Epidermal melanocyte (primary cell): ENCODE data around the gene PM20D2.
"Not testable (repeated sequence)": the region's sequence is repeated elsewhere in the genome, so short reads cannot be mapped to it uniquely, and the experiment has no call there.

Experiments used
- DNase-seq: peaks from one replicate; pipeline ENCODE4 v3.0.0; 2011; ENCODE audit warnings: low spot score; ENCODE audit not compliant: insufficient read length

The PM20D2 gene, protein sequence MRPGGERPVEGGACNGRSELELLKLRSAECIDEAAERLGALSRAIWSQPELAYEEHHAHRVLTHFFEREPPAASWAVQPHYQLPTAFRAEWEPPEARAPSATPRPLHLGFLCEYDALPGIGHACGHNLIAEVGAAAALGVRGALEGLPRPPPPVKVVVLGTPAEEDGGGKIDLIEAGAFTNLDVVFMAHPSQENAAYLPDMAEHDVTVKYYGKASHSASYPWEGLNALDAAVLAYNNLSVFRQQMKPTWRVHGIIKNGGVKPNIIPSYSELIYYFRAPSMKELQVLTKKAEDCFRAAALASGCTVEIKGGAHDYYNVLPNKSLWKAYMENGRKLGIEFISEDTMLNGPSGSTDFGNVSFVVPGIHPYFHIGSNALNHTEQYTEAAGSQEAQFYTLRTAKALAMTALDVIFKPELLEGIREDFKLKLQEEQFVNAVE

DNA sequence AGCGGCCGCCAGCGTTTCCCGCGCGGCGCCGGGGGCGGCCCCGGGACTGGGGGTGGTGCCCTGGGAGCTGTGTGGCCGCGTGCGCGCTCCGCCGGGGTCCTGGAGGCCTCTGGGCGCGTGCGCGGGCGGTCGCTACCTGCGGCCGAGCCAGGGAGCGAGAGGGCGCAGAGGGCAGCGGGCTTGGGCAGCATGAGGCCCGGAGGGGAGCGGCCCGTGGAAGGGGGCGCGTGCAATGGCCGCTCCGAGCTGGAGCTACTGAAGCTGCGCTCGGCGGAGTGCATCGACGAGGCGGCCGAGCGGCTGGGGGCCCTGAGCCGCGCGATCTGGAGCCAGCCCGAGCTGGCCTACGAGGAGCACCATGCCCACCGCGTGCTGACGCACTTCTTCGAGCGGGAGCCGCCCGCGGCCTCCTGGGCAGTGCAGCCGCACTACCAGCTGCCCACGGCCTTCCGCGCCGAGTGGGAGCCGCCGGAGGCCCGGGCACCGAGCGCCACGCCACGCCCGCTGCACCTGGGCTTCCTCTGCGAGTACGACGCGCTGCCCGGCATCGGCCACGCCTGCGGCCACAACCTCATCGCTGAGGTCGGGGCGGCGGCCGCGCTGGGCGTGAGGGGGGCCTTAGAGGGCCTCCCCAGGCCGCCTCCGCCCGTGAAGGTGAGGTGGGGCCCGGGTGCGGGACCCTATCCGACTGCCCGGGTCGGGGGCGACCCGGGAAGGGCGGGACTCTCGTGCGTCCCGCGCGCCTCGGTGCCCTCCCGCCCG lies at the start of gene PM20D2:
Gene PM20D2 (plus strand): TSS at position 100 of the 762 bp plus-strand sequence. CDS start 90 bp downstream, at position 190.
- peak; percentile 43 for DNase-seq

DNA sequence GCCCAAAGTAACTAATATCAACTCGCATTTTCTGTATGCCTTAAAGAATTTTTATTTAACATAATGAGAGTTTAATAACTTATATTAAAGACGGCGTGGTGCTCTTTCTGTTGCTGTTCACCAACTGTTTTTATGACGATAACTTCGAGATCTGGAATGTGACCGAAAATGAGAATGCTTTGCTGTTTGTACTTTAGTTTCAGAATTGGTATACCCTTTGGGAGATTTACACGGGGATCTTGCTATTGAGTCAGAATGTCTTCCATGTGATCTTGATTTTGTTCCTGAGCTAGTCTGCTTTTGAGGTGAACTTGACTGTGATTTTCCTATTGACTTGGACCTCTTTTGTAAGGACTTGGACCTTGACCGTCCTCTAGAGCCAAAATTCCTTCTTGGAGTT lies 47.4 kb upstream of the PM20D2 start:
- DNase-seq, result no peak

DNA sequence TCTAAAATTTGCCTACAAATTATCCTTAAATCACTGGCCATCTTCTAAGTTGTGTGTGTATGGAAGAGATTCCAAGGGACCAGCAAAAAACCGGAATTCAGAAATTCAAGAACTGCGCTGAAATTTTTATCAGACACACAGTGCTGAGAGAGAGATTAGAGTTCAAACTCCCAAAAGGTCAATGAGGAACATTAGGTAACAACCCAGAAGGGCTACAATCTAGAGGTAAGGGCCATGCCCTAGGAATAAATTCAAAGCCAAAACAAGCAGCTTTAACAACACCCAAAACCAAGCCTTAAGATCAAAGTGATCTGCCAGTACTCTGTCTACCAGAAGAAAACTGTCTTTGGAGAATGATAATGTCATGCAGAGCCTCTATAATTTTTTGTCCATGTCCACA lies 45.7 kb upstream of the PM20D2 start:
- no peak for DNase-seq

DNA sequence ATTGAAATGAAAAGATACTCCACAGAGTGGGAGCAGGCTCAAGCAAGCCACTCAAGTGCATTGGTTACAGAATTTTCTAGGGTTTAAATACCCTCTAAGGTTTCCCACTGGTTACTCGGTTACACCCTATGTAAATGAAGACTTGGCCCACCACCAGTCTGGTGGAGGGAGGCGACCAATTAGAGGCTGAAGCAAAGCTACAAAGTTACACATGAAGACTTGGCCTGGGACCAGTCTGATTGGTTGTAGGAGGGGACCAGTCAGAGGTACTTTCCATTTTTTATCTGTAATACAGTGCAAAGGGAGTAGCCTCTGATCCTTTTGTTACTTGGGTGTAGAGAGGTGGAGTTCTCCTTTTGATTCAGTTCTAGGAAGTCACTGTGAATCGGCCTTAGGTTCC lies 35.6 kb upstream of the PM20D2 start:
- DNase-seq, result no peak

DNA sequence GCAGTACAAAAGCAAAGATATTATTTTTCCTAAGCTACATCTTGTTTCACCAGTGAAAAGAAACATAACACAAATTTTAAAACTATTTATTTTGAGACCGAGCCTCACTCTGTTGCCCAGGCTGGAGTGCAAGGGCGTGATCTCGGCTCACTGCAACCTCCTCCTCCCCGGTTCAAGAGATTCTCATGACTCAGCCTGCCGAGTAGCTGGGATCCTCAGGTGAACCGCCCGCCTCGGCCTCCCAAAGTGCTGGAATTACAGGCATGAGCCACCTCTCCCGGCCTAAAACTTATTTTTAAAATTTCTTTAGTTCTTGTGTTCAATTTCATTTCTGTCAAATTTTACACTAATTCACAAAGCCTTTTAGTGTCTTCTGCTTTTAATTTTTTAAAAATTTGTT lies 33.9 kb upstream of the PM20D2 start:
- no peak for DNase-seq

DNA sequence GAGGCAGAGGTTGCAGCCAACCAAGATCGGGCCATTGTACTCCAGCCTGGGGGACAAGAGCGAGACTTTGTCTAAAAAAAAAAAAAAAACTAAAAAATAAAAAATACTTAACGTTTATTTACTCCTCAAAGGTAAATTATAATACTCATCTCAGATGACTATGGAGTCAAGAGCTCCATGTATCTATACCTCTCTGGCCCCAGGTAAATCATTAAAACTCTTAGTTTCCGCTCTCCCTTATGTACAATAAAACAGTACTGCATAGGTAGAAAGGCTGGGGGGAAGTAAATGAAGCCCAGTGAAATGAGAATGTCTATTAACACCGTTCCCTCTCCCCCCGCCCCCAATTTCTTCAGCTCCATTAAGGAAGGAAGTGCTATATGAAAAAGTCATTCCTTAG lies 29.2 kb upstream of the PM20D2 start:
- no peak for DNase-seq

DNA sequence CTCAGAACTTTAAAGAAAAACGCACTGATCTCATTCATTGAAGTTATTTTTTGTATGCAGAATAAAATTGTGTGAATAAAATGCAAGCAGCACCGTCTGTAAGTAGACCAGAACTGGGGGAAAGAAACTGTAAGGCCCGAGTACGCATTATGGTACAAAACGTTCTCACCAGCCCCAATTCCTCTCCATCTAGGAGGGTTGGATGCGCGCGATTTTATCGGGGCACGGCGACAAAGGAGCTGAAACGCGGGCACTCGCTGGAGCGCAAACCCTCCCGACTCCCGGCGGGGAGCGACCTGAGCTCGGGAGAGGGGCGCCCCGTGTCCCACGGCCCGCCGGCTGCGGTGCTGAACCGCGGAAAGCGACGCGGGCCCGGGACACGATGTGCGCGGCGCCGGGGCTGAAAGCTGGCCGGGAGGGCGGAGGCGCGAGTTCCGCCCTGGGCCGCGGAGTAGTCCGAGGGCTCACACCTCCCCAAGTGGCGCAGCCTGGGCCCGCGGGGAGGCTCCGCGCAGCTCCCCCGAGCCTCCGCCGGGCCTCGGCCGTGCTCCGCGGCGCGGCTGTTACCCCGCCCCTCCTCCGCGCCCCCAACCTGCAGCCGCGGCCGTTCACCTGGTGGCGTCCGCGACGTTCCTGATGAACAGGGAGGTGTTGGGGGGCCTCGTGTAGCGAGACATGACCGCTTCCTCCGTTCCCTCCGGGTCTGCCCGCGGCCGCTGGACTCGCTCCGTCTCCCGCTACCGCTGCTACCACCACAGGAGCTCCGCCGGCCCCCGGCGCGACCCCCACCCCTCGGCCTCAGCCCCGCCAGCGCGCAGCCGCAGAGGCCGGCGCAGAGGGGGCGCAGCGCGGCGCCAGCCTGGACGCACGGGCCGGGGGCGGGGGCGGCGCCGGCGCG lies 28.4 kb upstream of the PM20D2 start, which contains the start of gene SRSF12:
Gene SRSF12 (minus strand): TSS at position 861 of the 898 bp plus-strand sequence. CDS start 184 bp downstream, at position 677.
- DNase-seq, result peak; percentile 48

DNA sequence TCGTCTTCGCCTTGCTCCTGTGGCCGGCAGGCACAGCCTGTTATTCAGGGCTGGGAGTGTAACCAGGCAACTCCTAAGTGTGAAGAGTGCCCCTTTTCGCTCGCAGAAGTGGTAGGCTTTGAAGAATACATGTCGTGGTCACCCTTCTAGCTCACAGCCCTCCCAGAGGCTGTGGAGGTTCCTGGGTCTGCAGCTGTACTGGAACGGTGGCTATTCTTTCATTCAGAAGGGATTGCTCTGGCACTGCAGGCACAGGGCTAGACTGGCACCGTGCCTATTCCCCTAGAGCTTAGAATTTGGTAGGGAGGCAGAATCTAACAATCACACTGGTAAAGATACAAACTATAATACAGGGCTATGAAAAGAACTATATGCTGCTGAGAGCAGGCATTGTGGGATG lies 26.9 kb upstream of the PM20D2 start:
- DNase-seq, result peak; percentile 45

DNA sequence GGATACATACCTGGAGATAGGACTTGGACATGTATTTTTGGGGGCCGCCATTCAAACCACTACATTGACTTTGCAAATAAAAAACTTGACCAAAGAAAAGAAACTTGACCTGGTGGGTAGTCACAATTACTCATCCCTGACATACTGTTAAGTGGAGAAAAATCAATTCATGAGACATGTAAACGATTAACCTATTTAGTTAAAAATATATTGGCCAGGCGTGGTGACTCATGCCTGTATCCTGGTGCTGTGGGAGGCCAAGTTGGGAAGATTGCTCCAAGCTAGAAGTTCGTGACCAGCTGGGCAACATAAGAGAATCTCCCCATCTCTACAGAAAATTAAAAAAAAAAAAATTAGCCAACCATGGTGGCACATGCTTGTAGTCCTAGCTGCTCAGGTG lies 25.5 kb upstream of the PM20D2 start:
- DNase-seq, result no peak

DNA sequence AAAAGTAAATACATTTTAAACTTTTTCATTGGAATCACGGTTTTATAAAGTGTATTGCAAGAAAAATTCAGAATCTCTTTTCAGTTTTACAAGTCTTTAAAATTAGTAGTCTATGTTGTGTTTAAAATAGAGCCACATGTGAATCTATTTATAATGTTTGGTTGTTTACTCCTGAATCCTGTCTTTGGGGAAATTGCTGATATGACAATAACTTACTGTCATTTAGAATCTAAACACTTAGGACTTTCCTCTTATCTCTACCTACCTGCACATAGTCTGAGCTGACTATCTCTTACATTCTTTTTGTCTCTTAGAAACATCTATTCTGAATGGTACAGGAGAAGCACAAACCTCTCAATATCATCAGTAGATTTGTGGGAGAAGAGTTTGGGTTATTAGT lies 23.9 kb upstream of the PM20D2 start:
- DNase-seq, result no peak

DNA sequence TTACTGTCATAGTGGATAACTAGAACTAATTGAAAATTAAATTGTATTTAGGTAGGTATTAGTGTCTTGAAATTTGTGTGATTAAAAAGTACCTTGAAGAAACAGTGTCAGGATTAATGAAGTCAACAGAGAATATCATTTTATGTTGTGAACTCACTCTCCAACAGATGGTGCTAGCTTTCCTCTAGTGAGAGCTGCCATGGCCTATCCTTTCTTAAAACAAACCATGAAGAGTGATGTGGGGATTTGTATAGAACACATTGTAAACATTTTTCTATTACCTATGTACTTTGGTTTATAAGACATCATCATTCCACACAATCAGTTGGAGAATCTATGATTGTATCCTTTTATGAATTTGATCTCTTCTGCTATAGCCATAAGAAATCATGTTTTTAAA lies 23.2 kb upstream of the PM20D2 start:
- DNase-seq, result peak; percentile 40

DNA sequence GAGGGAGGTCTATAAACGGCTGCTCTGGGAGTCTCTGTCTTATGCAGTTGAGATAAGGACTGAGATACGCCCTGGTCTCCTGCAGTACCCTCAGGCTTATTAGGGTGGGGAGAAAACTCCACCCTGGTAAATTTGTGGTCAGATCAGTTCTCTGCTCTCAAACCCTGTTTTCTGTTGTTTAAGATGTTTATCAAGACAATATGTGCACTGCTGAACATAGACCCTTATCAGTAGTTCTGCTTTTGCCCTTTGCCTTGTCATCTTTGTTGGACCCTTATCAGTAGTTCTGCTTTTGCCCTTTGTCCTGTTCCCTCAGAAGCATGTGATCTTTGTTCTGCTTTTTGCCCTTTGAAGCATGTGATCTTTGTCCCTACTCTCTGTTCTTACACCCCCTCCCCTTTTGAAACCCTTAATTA lies 17.6 kb upstream of the PM20D2 start:
- DNase-seq, result not testable (repeated sequence)

DNA sequence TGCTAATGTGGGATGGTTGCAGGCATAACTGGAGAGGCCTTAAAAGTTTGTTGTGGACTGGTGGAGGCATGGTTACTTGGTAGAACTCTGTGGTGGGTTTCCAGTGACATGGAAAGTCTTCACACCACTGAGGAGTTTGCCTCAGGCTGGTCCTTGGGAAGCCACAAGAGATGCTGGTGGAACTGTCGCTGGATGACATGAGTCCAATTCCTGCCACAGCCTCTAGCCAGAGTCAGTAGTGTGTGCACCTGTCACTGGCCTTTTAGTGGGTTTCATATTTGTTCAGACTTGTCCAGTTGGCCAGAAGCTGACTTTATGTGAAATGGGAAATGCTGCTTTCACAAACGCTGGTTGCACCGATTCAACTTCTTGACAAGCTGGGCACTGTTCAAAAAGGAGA lies 14.3 kb upstream of the PM20D2 start:
- DNase-seq, result no peak

DNA sequence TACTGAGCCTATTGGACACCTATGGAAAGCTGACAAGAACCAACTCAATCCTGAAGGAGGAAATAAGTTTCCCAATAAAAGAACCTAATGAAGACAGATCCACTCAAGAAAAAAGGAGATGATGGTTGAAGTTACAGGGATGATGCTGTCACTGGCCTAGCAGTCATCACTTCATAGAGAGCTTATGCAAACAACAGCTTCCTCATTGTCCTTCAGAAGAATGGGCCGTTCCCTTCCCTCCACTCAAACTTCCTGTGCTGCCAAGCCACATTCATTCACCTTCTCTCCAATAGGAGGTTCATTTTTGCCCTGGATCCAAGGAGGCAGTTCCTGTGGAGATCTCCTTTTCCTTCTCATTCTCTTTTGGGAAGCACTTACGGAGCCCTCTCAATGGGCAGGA lies 13.8 kb upstream of the PM20D2 start:
- no peak for DNase-seq

DNA sequence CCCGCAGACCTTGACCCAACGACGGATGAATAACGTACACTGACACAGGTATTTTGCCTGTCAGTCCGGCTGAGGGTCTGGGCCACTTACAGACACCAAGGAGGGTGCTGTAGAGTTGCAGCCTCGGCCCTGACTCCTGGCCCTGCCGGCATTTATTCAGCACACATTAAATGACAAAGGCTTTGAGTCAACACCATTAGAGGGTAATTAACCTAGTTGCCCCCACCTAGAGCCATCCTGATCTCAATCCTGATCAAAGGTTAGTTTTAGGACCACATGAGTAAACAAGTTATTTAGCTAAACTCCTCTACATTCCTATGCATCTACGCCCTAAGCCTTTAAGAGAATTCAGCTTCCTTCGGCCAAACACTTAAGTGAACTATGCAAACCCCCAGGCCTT lies 11.9 kb upstream of the PM20D2 start:
- DNase-seq, result no peak

DNA sequence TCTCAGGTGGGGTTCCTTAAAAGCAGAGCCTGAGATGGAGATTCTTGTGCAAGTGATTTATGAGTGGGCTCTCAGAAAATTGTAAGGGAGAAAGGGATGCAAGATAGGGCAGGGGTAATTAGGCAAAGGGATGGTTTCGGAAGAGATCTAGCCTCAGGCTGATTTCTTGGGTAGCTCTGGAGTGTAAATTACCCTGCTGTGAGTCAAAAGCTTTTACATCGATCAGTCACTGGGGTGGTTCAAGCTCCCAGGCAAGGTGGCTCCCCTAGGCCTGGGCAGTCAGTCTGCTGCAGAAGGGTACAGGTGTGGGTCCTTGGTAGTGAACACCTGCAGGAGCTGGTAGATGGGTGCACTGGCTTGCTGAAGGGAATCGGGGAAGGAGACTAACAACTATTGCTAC lies 11.1 kb upstream of the PM20D2 start:
- no peak for DNase-seq

DNA sequence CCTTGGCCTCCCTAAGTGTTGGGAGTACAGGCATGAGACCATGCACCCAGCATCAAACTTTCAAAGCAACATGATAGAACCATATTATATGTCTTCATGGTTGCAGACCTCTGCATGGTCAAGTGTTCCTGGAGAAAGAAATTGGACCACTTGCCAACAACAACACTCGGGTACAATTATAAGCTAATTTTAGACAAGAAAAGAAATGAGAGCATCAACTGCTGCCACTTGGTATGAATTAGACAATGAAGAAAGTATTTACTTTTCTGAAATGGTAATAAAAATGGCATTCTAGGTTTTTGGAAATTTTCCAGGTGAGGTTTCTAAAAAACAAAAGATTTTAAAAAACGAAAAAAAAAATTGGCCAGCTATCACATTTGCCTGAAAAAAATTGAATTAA lies 7.7 kb upstream of the PM20D2 start:
- no peak for DNase-seq

DNA sequence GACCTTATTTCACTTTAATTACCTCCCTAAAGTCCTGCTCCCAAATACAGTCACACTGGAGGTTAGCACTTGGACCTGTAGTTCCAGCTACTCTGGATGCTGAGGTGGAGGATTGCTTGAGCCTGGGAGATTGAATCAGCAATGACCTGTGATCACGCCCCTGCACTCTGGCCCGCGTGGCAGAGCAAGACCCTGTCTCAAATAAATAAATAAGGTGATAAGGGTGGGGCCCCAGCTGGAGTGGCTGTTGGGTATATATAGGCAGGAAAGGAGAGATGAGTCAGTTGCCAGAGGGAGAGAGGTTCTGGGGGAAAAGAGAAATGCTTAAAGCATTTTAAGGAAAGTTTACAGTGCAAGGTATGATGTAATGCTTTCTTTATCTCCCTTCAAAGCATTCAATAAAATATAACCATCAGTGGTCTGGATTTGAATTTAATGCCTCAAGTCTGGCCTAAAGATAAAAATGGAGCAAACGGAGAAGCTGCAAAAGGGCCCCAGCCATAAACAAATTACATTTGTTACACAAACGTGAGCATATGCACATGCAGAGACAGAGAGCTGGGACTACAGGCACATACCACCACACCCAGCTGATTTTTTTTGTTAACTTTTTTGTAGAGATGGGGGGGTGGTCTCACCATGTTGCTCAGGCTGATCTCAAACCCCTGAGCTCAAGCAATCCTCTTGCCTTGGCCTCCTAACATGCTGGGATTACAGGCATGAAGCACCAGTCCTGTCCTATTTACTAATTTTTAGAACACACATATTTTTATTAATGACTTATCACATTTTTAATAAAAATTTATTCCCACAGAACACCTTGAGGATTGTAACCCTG lies 6.1 kb upstream of the PM20D2 start:
- no peak for DNase-seq

DNA sequence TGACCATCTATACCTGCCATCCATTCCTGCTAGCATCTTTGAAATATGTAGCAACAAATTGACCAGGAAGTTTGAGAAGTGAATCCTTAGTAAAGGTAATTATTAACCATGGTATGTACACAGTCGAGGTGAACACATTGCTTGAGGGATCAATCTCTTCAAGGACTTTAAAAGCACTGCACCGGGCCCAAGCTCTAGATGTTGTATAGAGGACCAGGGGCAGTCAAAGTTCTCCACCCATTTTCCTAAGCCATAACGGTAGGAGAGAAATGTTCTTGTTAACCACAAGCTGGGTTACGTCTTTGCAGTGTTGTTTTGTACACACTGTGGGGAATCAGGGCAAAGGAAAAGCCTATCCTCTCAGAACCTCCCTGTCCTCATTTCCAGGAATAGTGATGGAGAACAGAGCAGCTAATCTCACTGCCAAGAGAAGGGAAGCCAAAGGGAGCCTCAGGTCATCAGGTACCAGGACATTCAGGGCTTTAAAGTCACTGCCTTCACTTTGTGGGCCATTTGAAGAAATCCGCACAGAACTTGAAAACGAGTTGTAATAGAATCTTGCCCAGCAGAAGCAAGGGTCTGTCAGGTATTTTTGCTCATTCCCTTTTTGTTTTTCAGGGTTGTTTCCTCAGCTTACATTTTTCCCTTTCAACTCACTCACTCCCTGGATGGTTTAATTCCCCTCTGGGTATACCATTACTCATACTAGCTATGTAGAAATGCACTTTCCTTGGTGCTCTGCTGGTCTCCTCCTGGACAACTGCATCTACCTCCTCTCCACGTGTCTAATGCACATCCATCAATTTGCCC lies 5.3 kb upstream of the PM20D2 start:
- DNase-seq, result no peak
